GM12875 (cell line): ENCODE measurements around the gene PLB1.

Source experiments
- H3K4me3 ChIP-seq: one replicate; pipeline ENCODE4 v1.5.1; 2011; ENCODE audit warnings: low read depth, low read length, control low read depth
- TF ChIP-seq, protein P1 (sequence below): IDR thresholded peaks from 2 replicates; pipeline ENCODE4 v1.5.1; 2011; ENCODE audit warnings: low read depth, mild to moderate bottlenecking, control low read depth, inconsistent platforms, low read length, moderate library complexity, borderline replicate concordance; ENCODE audit not compliant: insufficient read depth

PLB1 gene

DNA sequence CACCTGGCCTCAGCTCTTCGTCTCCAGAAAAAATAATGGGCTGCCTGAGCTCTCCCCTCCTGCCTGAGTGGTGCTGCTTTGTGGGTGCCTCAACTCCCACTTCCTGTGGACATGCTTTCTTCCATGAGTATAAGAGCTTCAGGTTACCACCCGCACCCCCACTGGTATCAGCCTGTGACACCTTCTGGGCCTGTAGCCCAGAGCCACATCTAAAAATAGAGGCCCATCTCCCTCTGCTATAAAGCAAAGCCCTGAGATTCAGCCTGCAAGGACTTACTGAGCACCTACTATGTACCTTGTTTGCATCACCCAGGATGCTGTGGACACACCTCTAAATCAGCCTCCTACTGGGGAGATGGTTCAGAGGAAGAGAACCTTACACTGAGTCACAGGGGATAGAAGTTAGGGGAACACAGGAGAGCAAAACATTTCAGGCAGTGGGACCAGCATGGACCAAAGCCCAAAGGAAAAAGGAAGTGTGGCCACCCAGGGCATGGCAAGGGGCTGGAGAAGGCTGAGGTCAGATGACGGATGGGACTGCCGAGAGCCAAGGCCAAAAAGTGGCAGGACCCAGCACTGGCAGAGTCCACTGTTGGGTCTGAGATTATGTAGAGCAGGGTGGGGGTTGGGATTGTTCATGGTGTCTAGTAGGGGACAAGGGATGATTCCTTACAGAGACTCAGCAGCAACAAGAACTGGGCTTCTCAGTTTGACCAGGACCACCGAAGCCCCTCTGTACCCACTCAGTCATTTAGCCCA lies 132.0 kb downstream of the PLB1 start:
- TF ChIP-seq, protein P1, sequence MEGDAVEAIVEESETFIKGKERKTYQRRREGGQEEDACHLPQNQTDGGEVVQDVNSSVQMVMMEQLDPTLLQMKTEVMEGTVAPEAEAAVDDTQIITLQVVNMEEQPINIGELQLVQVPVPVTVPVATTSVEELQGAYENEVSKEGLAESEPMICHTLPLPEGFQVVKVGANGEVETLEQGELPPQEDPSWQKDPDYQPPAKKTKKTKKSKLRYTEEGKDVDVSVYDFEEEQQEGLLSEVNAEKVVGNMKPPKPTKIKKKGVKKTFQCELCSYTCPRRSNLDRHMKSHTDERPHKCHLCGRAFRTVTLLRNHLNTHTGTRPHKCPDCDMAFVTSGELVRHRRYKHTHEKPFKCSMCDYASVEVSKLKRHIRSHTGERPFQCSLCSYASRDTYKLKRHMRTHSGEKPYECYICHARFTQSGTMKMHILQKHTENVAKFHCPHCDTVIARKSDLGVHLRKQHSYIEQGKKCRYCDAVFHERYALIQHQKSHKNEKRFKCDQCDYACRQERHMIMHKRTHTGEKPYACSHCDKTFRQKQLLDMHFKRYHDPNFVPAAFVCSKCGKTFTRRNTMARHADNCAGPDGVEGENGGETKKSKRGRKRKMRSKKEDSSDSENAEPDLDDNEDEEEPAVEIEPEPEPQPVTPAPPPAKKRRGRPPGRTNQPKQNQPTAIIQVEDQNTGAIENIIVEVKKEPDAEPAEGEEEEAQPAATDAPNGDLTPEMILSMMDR: no peak
- no peak overlapping the region for H3K4me3 ChIP-seq

DNA sequence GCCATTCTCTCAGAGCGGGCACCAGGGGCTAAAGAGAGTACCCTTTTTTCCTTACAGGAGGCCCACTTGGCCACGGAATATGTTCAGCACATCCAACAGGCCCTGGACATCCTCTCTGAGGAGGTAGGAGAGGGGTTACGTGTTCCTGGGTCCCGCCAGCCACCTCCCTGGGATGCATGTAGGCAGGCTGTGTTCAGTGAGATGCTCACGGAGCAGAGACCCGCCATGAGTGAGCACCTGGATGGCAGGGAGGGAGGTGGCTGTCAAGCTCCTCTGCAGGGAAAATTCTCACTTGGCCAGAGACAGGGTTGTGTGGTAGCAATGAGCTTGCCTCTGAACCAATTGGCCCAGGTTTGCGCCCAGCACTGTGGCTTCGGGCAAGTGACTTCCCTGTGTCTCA lies 132.6 kb downstream of the PLB1 start:
- TF ChIP-seq, protein P1: no peak
- H3K4me3 ChIP-seq: no peak overlapping the region

DNA sequence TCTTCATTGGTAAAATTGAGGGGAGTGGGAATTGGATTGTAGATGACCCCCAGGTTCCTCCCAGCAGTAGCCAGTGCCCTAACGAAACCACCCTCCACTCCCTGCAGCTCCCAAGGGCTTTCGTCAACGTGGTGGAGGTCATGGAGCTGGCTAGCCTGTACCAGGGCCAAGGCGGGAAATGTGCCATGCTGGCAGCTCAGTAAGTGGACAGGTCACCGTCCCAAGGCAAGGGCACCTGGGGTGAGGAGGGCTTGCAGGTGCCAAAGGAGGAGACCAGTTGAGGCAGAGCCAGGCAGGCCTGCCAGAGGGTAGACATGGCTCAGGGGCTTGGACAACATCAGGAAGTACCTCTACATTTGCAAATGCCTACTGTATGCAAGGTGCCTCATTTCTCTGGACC lies 133.1 kb downstream of the PLB1 start:
- TF ChIP-seq, protein P1: no peak
- H3K4me3 ChIP-seq: no peak overlapping the region

DNA sequence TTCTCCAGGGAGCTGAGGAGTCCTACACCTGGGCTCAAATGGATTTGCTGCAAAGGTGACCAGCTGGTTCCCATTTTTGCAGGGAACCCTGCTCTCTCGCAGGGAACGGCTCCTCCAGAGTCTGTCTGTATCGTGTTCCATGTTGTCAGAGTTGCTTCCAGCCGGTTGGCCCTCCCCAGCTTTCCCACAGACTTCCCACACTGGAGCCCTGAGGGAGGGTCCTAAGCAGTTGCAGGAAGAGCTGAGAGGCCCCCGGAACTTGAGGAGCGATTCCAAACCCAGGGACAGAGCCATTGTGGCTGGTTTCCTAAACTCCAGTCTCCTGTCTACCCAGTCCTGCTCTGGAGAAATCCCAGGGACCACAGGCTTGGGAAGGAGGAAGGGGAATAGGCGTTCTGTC lies 134.1 kb downstream of the PLB1 start:
- TF ChIP-seq, protein P1: no peak
- H3K4me3 ChIP-seq: no peak overlapping the region

DNA sequence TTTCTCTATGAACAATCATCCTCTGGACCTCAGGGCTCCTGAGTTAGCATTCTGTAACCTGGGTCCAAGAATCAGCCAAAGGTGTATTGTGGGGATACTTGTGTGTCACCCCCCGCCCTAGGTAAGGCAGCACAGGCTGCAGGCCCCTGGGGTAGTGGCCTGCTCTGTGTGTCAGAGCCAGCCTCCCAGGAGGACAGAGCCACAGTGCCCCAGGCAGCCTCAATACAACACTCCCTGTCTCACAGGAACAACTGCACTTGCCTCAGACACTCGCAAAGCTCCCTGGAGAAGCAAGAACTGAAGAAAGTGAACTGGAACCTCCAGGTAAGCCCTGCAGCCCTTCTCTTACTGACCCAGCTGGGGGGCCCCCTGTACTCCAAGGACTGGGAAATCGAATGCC lies 134.5 kb downstream of the PLB1 start:
- TF ChIP-seq, protein P1: no peak

DNA sequence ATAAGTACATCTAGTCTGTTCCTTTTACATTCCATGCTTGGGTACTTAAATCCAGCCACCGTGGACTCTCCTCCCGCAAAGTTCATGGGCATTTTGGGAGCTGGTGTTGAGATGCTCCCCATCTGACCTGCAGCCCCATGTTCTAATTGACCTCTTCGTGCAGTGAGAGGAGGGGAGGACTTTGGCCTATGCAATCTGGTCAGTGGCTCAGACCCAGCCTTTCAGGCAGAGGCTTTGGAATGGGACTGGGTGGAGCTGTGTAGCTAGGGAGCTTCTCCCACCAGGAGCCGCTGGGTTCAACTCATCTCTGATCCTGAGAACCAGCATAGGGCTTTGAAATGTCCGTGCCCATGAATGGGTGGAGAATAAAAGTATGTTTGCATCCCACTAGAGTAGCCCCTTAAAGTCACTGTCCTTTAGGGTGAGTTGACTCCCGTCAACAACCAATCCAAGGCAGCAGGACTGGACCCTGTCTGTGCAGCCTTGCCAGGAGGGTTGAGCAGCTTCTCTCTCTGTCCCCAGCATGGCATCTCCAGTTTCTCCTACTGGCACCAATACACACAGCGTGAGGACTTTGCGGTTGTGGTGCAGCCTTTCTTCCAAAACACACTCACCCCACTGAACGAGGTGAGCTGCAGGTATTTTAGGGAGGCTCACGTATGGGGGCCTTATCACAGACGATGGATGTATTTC lies 135.8 kb downstream of the PLB1 start:
- TF ChIP-seq, protein P1: no peak
- no peak overlapping the region for H3K4me3 ChIP-seq

More for the DNA sequence above, 134.5 kb downstream of the PLB1 start:
- H3K4me3 ChIP-seq: no peak overlapping the region

DNA sequence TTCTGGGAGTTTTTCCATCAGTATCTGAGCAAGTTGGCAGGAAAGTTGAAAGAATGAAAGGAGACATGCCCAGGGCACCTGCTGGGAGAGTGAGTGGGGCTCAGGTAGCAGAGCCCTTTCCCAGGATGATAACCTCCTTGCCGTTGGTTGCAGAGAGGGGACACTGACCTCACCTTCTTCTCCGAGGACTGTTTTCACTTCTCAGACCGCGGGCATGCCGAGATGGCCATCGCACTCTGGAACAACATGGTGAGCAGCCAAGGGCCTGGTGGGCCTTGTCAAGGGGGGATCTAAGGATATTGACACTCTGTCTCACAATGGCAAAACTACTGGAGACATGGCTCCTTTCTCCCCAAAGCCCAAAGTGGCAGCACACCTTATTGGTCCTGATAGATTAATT lies 136.9 kb downstream of the PLB1 start:
- H3K4me3 ChIP-seq: no peak overlapping the region
- TF ChIP-seq, protein P1: no peak
